ACHN (cell line): ENCODE measurements around the gene FKBP1A.

Experiments
- DNase-seq: peaks from one replicate; pipeline ENCODE4 v3.0.0-alpha.2; 2015
- in situ Hi-C: cut with HindIII; loops from 2 replicates; pipeline ENCODE4 v1.10.0; 2017; ENCODE audit warnings: low sequenced_read_pairs, low pct_ligation_motif_present, low pct_unique_long_range_greater_than_20kb

The FKBP1A gene

DNA sequence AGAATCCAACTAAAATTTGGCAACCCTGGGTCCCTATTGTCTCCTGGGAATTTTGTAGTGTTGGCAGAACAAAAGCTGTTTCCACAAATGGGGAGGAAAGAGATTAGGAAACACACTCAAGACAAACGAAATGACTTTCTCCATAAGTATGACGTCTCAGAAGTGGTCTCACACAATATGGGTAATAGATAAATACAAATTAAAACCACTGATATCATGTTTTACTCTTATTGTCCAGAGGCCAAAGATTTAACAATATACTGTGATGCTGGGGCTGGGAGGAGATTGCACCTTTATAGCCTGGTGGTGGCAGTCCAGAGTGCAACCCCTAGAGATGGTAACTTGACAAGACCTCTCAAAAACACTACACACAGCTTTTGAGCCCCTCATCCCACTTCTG, 18.6 kb downstream of the FKBP1A start:
- no peak for DNase-seq
- in situ Hi-C loops = no loop called here

DNA sequence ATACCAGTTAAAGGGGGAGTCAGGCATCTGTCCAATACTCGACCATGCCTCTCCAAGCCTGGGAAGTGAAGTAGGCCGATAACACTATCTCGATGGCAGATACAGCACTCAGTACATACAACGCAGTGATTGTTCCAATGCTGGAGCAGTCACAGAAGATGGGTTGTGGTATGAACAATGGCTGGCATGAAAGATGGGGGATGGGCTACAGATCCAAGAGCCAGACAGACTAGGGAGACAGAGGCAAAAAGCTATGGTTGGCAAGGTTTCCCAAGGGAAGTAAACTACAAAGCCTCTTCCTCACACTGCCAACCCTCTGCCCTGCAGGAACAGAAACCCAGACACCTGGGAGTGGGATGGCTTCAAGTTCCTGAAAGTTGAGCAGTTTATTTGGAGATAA, 19.2 kb downstream of the FKBP1A start:
- in situ Hi-C loops = no loop called here
- DNase-seq = no peak

DNA sequence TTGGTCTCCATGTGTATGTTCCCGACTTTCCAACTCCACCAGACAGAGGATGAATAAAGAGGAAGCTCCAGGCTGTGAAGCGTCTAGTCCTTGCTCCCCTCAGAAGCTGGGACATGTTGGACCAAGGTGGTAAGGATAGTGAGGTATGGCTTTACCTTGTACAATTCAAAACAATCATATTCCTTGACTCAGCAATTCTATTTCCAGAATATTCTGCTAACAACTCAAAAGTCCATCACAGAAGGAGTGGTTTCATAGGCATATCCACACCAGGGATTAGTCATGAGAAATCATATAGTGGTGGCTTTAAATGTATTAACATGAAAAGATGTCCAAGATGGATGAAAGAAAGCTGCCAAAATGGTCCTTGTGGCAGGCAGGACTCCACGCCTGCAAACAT, 19.8 kb downstream of the FKBP1A start:
- no peak for DNase-seq
- in situ Hi-C loops = no loop called here

DNA sequence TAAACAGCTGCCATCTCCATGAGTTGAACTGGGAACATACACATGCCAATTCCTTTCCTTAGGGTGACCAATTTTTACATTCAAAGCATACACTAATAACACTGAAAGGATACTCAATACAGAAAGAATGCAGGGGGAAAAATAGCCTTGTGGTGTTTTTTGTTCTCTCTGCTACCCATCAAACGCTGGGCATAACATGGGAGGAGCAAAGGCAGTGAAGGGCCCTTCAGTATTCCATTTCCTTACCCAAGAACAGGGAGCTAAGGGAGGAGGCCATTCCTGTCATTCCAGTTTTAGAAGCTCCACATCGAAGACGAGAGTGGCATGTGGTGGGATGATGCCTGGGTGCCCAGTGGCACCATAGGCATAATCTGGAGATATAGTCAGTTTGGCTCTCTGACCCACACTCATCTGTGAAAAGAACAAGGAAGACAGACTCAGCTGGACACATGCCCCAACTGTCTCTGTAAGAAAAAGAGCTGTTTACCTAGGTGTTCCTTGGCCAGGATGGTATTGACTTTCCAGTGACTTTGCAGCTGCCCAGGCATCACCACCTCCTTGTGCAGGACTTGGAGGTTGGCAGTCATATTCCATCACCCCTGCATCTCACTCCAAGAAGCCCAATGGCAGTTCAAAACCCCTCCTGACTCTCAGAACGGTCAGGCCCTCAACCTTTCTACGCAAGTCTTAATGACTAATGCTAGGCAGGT, 20.9 kb downstream of the FKBP1A start:
- in situ Hi-C loops = no loop called here
- no peak for DNase-seq

DNA sequence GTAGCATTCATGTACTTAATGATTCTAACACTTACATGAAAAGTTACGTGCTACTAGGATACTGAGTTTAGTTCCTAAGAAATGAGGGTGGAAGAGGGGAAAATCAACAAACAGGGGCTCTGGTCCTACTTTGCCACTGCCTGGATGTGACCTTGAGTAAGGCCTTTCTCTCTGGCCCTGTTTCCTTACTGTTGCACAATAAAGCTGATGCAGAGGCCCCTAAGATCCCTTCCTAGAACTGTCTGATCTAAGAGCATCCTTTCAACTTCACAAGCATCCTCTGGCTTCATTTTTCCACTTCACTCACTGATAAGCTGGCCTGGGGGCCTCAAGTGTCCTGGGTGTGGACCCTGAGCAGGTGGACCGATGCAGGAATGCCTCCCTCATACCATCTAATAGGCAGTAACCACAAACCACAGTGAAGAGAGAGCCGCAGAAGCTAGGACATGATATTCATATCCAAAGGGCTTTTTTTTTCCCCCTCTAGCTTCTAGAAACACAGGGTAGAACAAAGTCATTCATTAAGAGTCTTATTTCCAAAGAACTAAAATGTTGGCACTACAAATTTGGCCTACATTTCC, 21.6 kb downstream of the FKBP1A start:
- in situ Hi-C loops = no loop called here
- no peak for DNase-seq

DNA sequence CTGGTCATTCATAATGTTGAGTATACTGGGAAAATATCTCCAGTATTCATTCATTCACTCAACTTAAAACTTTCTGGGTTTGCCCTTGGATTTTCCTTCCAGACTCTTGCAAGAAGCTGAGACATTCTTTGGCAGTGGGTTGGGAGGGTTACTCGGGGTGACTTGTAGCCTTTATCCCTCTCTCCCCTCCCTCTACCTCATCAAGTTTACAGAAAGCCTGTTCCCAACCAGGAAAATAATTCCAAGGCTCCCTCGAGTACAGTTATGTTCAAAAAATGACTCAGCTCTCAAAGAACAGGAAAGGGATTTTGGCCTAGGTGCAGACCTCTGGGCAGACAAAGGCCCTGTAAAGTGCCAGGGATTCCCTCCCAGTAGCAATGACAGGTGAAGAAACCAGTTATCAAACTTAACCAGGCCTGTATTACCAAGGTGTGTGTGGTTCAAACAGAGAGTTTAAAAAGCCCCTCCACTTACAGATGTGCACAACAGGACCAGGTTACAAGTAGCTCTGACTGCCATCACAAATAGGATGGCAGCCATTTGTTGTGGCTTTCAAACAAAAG, 22.2 kb downstream of the FKBP1A start:
- no peak for DNase-seq
- in situ Hi-C loops = no loop called here

DNA sequence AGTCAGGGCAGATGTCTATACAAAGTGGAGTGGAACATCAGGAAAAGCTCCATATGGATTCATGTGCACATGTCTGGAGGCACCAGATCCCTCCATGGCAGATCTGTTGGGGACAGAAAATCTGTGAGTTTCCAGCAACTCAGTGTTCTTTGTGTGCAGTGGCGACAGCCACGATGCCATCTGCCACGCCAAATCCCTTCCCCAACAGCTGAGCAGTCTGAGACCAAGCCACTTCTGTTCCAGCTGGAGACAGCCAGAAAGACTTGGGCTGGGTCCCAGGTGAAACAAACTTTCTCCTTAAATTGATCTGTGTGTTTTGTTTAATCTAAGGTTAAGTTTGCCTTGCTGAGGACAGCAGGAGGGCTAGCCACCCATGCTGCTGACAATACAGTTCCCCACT, 22.9 kb downstream of the FKBP1A start:
- in situ Hi-C loops = no loop called here
- DNase-seq = no peak

DNA sequence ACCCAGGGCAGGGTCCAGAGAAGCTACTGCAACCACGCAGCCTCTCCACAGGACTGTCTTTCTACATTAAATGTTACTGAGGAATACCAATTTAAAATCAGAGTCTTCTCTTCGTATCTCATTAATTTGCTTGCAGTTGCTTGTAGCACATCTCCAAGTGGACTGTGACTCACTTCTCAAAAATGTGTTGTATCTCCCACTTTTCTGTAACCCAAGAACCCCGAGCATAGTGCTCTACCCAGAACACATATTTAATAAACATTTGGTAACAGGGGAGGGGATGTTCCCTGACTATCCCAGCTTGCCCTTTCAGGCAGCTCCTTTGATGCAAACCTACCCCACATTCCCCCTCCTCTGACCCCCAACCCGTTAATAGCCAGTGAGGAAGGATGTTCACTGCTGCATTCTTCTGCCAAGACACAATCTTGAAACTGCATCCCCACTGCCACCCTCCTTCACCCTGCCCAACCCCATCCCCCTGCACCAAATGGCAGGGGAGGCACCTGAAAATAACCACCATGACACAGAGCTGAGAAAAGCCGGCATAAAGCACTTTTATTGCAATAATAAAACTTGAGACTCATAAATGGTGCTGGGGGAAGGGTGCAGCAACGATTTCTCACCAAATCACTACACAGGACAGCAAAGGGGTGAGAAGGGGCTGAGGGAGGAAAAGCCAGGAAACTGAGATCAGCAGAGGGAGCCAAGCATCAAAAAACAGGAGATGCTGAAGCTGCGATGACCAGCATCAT, 24.2 kb downstream of the FKBP1A start:
- in situ Hi-C loops = no loop called here
- DNase-seq = no peak

DNA sequence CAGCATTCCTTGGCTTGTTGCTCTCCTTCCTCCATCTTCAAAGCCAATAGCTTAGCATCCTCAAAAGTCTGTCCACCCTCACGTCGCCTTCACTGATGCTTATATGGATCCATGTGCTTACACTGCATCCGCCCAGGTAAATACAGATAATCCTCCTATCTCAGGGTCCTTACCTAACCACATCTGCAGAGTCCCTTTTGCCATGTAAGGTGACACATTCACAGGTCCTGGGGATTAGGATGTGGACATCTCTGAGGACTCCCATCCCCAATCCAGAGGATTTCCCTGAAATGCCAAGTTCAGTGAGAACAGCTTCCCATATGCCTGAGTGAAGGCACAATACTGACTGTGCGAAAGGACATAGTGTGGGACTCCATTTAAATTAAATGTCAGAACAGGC, 25.4 kb downstream of the FKBP1A start:
- no peak for DNase-seq
- in situ Hi-C loops = no loop called here

DNA sequence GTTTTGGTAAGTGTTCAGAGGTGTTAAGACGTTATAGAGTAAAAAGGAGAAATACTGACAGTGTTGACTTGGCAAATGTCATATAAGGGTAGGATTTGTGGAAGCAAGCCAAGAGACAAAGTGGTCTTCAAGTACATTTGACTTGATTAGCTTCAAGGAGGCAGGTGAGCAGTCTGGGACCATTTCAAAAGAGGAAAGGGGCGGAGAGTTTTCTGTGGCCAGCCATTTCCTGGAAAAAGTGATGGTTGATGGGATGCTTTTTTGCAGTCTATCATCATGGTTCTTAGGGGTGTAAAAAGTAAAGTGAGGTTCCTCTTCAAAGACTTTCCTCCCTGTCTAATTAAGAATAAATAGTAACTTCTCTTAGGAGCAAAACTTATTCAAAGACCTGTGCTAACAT, 28.7 kb downstream of the FKBP1A start:
- no peak for DNase-seq
- in situ Hi-C loops = no loop called here

DNA sequence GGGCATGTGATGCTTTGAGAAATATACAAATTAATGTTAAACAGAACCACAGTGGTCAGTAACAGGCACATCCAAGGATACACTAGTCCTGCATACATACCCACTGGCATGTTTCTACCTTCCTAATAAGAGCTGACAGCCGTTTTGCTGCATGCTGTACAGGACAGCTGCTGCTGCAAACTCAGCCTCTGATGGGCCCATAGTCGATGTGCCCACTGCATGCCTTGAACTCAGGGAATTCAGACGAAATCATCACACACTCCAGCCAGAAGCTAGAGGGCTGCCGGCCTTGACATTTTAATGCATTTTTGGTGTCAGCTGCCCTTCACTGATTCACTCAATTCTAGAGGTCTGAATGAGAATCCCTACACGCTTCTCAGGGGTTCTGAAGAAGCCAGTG, 29.3 kb downstream of the FKBP1A start:
- no peak for DNase-seq
- in situ Hi-C loops = no loop called here

DNA sequence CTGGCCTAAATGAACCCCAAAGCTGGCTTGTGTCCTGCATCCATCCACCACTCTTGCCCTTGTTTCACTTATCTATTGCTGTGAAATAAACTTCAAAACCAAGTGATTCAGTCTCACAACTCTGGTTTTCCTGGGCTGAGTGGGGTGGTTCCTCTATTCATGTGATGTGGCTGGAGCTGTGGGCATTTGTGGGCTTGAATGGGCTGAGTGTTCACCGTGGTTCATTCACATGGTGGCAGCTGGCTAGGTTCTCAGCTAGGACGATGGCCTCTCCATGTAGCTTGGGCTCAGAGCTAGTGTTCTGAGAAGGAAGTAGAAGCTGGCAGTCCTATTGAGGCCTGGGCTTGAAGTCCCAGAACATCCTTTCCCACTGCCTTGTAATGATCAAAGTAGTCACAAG, 30.4 kb downstream of the FKBP1A start:
- no peak for DNase-seq
- in situ Hi-C loops = no loop called here

DNA sequence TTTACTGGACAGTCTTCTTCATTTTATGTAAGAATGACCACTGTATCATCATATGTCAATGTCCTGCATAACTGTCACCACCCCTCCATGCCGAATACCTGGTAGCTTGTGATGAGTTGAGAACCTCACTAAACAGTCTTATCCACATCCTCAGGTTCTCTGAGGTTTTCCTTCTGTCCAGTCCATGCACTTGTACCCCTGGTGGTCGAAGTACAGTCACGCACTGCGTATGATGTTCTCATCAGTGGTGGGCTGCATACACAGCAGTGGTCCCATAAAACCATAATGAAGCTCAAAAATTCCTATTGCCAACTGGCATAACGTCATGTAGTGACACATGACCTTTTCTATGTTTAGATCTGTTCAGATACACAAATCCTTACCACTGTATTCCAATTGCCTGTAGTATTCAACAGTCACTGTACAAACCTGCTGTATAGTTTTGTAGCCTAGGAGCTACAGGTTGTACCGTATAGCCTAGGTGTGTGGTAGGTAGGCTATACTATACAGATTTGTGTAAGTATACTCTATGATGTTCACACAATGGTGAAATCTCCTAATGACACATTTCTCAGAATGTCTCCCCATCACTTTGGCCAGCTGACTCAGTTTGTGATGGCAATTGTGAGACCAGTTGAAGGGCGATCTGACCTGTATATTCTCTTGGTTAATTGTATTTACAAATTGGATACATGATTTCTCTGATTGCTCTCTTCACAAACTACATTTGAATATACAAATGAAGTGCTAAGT, 32.6 kb downstream of the FKBP1A start:
- in situ Hi-C loops = no loop called here
- DNase-seq = no peak

DNA sequence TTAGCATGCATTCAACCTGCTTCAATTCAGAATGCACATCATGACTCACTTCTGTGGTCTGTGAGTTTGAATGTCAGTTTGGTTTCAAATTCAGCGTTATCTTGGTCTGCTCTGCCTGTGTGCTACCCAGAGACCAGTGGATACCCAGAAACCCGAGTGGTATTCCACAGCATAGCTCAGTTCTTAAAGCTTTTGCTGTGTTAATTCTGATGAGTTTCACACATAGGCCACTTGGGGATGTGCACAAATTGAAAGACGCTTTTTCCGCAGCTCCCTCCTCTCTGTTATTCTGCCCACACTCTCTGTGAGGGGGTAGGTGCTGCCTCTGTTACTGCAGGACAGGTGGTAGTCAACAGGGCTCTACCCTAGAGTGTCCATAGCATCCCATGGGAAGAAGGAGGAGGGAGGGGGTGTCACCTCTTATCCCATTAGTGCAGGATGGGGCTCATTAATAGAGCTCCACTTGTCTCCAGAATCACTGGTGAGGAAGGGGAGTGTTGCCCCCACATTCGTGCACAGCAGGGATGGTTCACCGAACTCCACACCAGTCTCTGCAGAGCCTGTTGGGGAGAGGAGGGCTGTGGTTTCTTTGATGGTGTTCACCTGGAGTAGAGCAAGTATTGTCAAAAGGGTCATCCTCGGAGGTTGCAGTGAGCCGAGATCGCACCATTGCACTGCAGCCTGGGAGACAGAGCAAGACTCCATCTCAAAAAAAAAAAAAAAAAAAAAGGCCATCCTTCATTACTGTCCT, 34.8 kb downstream of the FKBP1A start:
- in situ Hi-C loops = no loop called here
- peak; percentile 22 for DNase-seq

DNA sequence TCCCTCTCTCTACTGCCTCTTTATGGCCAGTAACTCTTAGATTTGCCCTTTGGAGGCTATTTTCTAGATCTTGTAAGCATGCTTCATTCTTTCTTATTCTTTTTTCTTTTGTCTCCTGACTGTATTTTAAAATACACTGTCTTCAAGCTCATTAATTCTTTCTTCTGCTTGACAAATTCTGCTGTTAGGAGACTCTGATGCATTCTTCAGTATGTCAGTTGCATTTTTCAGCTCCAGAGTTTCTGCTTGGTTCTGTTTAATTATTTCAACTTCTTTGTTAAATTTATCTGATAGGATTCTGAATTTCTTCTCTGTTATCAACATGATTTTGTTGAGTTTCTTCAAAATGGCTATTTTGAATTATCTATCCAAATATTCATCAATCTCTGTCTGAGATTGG, 38.9 kb downstream of the FKBP1A start:
- in situ Hi-C loops = no loop called here
- DNase-seq = no peak

DNA sequence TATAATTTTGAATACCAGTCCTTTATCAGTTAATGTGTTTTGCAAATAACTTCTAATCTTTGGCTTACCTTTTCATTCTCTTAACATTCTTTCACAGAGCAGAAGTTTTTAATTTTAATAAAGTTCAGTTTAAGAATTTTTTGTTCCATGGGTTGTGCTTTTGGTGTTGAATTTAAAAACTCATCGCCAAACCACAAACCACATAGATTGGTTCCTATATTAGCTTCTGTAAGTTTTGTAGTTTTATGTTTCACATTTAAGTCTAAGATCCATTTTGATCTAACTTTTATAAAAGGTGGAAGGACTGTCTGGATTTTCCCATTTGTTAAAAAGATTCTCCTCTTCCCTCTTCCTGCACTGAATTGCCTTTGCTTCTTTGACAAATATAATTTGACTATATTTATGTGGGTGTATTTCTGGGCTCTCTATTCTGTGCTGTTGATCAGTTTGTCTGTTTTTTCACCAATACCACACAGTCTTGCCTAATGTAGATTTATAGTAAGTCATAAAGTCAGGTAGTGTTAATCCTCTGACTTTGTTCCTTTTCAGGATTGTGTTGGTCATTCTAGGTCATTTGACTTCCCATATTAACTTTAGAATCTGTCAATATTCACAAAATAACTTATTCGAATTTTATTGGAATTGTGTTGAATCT, 46.4 kb downstream of the FKBP1A start:
- in situ Hi-C loops = no loop called here
- DNase-seq = no peak

DNA sequence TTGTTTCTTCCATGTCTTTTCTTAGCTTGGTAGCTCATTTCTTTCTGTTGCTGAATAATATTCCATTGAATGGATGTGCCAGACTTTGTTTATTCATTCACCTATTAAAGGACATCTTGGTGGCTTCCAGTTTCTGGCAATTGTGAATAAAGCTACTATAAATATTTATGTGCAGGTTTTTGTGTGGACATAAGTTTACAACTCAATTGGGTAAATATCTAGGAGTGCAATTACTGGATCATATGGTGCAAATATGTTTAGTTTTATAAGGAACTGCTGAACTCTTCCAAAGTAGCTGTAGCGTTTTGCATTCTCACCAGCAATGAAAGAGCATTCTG, 47.1 kb downstream of the FKBP1A start:
- in situ Hi-C loops = no loop called here
- DNase-seq = no peak
